Trophoblast cell (in vitro differentiated cells and primary cell): ENCODE data around the gene EPB42.

Experiments
- DNase-seq, 2 donors: peaks; one replicate each; pipeline ENCODE4 v3.0.0-alpha.2; 2016
- H2AFZ ChIP-seq: 2 replicates; pipeline ENCODE4 v1.6.1; 2013; ENCODE audit warnings: low read length, moderate library complexity, mild to moderate bottlenecking; ENCODE audit not compliant: insufficient read depth, poor library complexity
- H2AK5ac ChIP-seq: 2 replicates; pipeline ENCODE4 v1.6.1; 2013; ENCODE audit warnings: mild to moderate bottlenecking, low read length
- H2BK120ac ChIP-seq: 2 replicates; pipeline ENCODE4 v1.6.1; 2013; ENCODE audit warnings: low read length, mild to moderate bottlenecking, moderate library complexity; ENCODE audit not compliant: insufficient read depth, poor library complexity
- H2BK12ac ChIP-seq: 2 replicates; pipeline ENCODE4 v1.6.1; 2013; ENCODE audit warnings: mild to moderate bottlenecking, low read length, moderate library complexity
- H2BK5ac ChIP-seq: 2 replicates; pipeline ENCODE4 v1.6.1; 2013; ENCODE audit warnings: low read length, low read depth, moderate library complexity, mild to moderate bottlenecking; ENCODE audit not compliant: poor library complexity
- H3K14ac ChIP-seq: 2 replicates; pipeline ENCODE4 v1.6.1; 2013; ENCODE audit warnings: mild to moderate bottlenecking, low read length
- H3K18ac ChIP-seq: 2 replicates; pipeline ENCODE4 v1.6.1; 2013; ENCODE audit warnings: mild to moderate bottlenecking, low read length
- H3K23ac ChIP-seq: 2 replicates; pipeline ENCODE4 v1.6.1; 2013; ENCODE audit warnings: low read length
- H3K27ac ChIP-seq: 2 replicates; pipeline ENCODE4 v1.5.1; 2013; ENCODE audit warnings: low read depth, mild to moderate bottlenecking, inconsistent platforms, low read length, moderate library complexity
- H3K27me3 ChIP-seq: 2 replicates; pipeline ENCODE4 v1.6.1; 2013; ENCODE audit warnings: inconsistent platforms, mild to moderate bottlenecking, low read length, moderate library complexity; ENCODE audit not compliant: insufficient read depth
- H3K36me3 ChIP-seq, 2 experiments: 1 replicate in 1 of 2; 2 replicates in 1 of 2; pipeline ENCODE4 v1.6.1; 2013; ENCODE audit warnings: low read length in 2 of 2, mild to moderate bottlenecking in 2 of 2, moderate library complexity in 1 of 2; ENCODE audit not compliant: insufficient read depth in 2 of 2, control insufficient read depth in 1 of 2
- H3K4ac ChIP-seq: 2 replicates; pipeline ENCODE4 v1.6.1; 2013; ENCODE audit warnings: low read depth, mild to moderate bottlenecking, low read length, moderate library complexity
- H3K4me1 ChIP-seq, 2 experiments: 1 replicate in 1 of 2; 2 replicates in 1 of 2; pipeline ENCODE4 v1.6.1; 2013; ENCODE audit warnings: low read length in 2 of 2, mild to moderate bottlenecking in 2 of 2, moderate library complexity in 1 of 2; ENCODE audit not compliant: insufficient read depth in 2 of 2, control insufficient read depth in 1 of 2
- H3K4me2 ChIP-seq: 2 replicates; pipeline ENCODE4 v1.6.1; 2013; ENCODE audit warnings: inconsistent platforms, mild to moderate bottlenecking, low read length, moderate library complexity
- H3K4me3 ChIP-seq: 2 replicates; pipeline ENCODE4 v1.5.1; 2013; ENCODE audit warnings: mild to moderate bottlenecking, low read depth, low read length, inconsistent platforms
- H3K79me1 ChIP-seq: one replicate; pipeline ENCODE4 v1.6.1; 2013; ENCODE audit warnings: low read length
- H3K79me2 ChIP-seq: 2 replicates; pipeline ENCODE4 v1.6.1; 2013; ENCODE audit warnings: low read length, mild to moderate bottlenecking; ENCODE audit not compliant: control insufficient read depth, insufficient read depth, poor library complexity
- H3K9ac ChIP-seq: 2 replicates; pipeline ENCODE4 v1.6.1; 2013; ENCODE audit warnings: mild to moderate bottlenecking, low read length
- H3K9me3 ChIP-seq: 2 replicates; pipeline ENCODE4 v1.6.1; 2013; ENCODE audit warnings: low read depth, mild to moderate bottlenecking, control low read depth, inconsistent platforms, low read length; ENCODE audit not compliant: insufficient read depth
- H4K12ac ChIP-seq: 2 replicates; pipeline ENCODE4 v1.6.1; 2013; ENCODE audit warnings: low read depth, mild to moderate bottlenecking, low read length, moderate library complexity
- H4K8ac ChIP-seq: 2 replicates; pipeline ENCODE4 v1.6.1; 2013; ENCODE audit warnings: low read depth, mild to moderate bottlenecking, low read length, moderate library complexity
- H4K91ac ChIP-seq: one replicate; pipeline ENCODE4 v1.6.1; 2013; ENCODE audit warnings: low read depth, mild to moderate bottlenecking, low read length, moderate library complexity
- WGBS: extraction: QIAGEN DNeasy Blood & Tissue Kit; methylation state at CpG from one replicate; pipeline ENCODE4 v1.1.7; 2013; ENCODE audit warnings: missing lambda C conversion rate; ENCODE audit not compliant: insufficient read length, insufficient coverage; ENCODE audit errors: extremely low coverage; 5-methylcytosine and 5-hydroxymethylcytosine counted together

EPB42 gene

DNA sequence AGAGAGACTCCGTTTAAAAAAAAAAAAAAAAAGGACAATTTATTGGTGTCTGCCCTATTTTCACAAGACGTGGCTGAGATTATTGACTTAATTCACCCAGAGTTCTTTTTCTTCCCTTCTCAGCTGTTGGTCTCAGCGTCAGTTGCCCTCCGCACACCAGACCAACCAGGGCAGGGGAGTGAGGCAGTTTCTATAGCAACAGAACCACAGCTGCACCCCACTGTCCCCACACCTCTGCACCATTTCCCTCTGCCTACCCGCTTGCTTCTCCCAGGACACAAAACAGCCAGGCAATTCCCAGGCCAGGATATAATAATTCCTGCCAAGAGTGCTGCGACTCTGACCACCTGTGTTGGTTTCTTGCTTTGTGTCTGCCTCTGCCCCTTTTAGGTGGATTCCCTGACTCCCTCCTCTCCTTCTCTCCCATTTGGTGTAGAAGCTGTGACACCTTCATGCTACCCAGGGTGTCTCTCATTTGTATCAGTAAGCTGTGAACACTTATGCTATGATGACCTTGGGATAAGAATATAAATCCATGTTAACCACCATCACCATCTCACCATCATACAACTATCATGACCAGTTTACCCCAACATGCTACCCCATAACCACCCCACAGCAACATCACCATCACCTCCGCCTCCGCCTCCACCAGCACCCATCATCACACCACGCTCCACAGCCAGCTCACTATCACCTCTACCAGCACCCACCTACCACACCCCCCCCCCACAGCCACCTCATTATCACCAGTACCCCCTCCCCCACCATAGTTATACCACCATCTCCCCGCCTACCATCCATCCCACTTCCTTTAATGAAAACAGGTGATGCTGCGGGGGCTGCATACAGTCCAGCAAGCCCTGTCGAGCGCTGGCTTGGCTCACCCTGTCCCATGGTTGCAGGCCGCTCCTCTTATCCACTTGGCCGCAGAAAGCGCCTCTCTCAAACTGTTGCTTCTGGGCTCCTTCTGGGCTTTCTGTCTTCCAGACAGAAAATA, 589 bp downstream of the EPB42 start:
- Histone ChIP-seq H3K4me2 (no peak overlapping the region), H3K36me3 (no peaks in the 10 kb centered on the region), H4K8ac (no peak overlapping the region), H4K91ac (no peak overlapping the region), H3K4me3 (no peak overlapping the region), H3K27ac (no peak overlapping the region), H3K14ac (no peak overlapping the region), H4K12ac (no peak overlapping the region), H2BK12ac (no peak overlapping the region), H2AK5ac (no peak overlapping the region), H3K27me3 (no peaks in the 10 kb centered on the region), H3K4me1 (no peaks in the 10 kb centered on the region), H2BK5ac (no peak overlapping the region), H3K9me3 (no peaks in the 10 kb centered on the region), H3K4ac (no peak overlapping the region), H3K9ac (no peak overlapping the region), H3K18ac (no peak overlapping the region), H2BK120ac (no peak overlapping the region), H3K79me1 (no peaks in the 10 kb centered on the region), H3K23ac (no peak overlapping the region), H2AFZ (no peak overlapping the region), H3K79me2 (no peaks in the 10 kb centered on the region)
- no CpG with 5 or more reads among the region's 16 CpGs for whole genome bisulfite sequencing
- no peak for DNase-seq

DNA sequence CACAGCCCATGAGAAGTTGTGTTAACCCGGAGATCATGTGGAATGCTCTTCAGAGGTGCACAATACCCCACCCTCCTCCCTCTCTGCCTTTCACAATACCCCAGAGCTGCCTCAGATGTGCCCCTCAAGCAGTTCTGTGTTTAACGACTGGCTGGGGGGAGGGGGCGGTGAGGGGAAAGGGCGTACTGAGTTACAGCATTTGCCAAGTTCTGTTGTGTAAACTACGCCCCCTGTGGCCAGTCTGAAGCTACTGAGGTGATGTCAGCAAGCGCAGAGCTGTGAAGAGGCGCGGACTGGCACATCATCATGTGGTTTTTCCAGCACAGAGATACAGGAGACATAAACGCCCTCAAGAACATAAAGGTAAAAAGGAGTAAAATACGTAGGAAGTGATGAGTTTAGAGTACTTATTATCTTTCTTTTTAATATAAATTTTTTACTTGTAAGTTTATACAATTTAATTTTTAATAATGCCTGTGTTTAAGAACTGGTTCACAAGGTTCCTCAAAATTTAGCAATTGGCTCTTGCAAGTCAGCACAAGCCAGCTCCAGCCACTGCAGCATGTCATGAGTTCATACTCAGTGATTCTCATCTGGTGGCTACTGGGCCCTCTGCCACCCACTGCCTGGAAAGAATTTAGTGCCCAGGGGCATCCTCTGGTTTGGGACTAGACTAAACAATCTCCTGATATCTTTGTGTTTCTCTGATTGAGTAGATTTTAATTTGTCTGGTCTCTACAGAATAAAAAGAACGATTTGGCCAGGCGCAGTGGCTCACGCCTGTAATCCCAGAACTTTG, 1.7 kb downstream of the EPB42 start:
- no peaks in the 10 kb centered on the region for H3K27me3 ChIP-seq
- H3K23ac ChIP-seq: no peak overlapping the region
- no peak overlapping the region for H4K91ac ChIP-seq
- no peak overlapping the region for H3K27ac ChIP-seq
- no peak overlapping the region for H2BK120ac ChIP-seq
- H4K8ac ChIP-seq: no peak overlapping the region
- H2AK5ac ChIP-seq: no peak overlapping the region
- H2BK12ac ChIP-seq: no peak overlapping the region
- no peak overlapping the region for H2BK5ac ChIP-seq
- H3K4me1 ChIP-seq: no peaks in the 10 kb centered on the region
- no peak overlapping the region for H4K12ac ChIP-seq
- peak in 1 of 2 donors; percentile 12 for DNase-seq
- H2AFZ ChIP-seq: no peak overlapping the region
- no peak overlapping the region for H3K4me3 ChIP-seq
- H3K79me2 ChIP-seq: no peaks in the 10 kb centered on the region
- H3K18ac ChIP-seq: no peak overlapping the region
- H3K79me1 ChIP-seq: no peaks in the 10 kb centered on the region
- no peak overlapping the region for H3K14ac ChIP-seq
- H3K9ac ChIP-seq: no peak overlapping the region
- WGBS: no CpG with 5 or more reads among the region's 13 CpGs
- no peak overlapping the region for H3K4ac ChIP-seq
- H3K4me2 ChIP-seq: no peak overlapping the region
- no peaks in the 10 kb centered on the region for H3K9me3 ChIP-seq
- no peaks in the 10 kb centered on the region for H3K36me3 ChIP-seq

DNA sequence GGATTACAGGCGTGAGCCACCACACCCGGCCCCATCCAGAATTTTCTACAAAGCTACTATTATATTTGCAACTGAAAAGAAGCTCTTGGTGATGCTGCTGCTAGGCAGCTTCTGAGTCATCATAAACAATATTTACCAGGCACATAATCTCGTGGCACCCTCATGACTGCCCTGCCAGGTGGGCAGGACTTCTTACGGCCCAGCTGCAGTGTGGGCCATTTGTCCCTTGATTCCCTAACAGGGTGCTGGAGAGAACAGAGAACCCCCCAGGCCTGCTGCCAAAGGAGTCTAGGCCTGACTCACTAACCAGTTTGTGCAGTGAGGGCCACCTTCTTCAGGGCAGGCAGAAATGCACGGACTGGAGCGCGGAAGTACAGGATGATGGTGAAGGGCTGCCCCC, 4.9 kb downstream of the EPB42 start:
- Histone ChIP-seq H3K23ac (no peak overlapping the region), H3K27me3 (no peaks in the 10 kb centered on the region), H3K79me2 (no peaks in the 10 kb centered on the region), H3K4ac (no peak overlapping the region), H3K27ac (no peak overlapping the region), H4K91ac (no peak overlapping the region), H2AK5ac (no peak overlapping the region), H2BK12ac (no peak overlapping the region), H2BK5ac (no peak overlapping the region), H2BK120ac (no peak overlapping the region), H3K9me3 (no peaks in the 10 kb centered on the region), H3K4me3 (no peak overlapping the region), H3K9ac (no peak overlapping the region), H3K14ac (no peak overlapping the region), H3K79me1 (no peaks in the 10 kb centered on the region), H3K4me2 (no peak overlapping the region), H3K4me1 (no peaks in the 10 kb centered on the region), H2AFZ (no peak overlapping the region), H3K18ac (no peak overlapping the region), H4K8ac (no peak overlapping the region), H4K12ac (no peak overlapping the region), H3K36me3 (no peaks in the 10 kb centered on the region)
- no CpG with 5 or more reads among the region's 7 CpGs for WGBS
- peak; percentile 60 to 72 for DNase-seq

DNA sequence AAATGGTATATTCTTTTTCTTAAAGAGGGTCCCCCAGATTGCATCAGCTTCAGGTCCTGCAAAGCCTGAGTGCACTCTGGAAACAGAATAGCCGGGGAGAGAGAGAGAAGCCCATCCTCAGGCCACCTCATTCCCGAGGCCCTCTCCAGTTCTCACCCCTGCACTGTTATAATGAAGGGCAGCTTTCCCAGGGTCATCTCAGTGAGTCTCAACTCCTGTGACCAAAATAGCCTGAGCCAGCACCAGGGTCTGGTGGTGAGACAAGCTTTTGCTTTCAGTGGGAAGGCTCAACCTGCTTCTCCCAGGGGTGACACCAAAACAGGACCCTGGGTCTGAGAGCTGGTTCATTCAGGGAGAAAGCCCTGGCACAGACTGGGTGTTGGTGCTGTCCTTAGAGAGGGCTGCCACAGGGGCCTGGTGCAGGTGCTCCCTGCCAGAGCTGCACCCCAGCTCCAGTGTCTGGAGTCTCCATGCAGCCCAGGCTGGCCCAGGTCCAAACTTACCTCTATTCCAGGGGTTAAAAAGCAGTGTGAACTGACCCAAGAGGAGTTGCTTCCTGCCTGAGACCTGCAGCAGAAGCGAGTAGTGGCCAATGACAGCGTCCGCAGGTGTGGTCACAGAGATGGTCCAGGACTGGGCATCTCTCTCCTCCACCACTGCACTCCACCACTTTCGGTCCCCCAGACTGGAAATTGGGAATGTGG, 6.1 kb downstream of the EPB42 start:
- Histone ChIP-seq H3K9ac (no peak overlapping the region), H3K27me3 (no peaks in the 10 kb centered on the region), H4K12ac (no peak overlapping the region), H3K4ac (no peak overlapping the region), H3K18ac (no peak overlapping the region), H3K23ac (no peak overlapping the region), H3K36me3 (no peaks in the 10 kb centered on the region), H3K4me1 (no peaks in the 10 kb centered on the region), H3K9me3 (no peaks in the 10 kb centered on the region), H4K8ac (no peak overlapping the region), H3K14ac (no peak overlapping the region), H3K4me2 (no peak overlapping the region), H2BK120ac (no peak overlapping the region), H3K27ac (no peak overlapping the region), H3K4me3 (no peak overlapping the region), H2AFZ (no peak overlapping the region), H2BK5ac (no peak overlapping the region), H2BK12ac (no peak overlapping the region), H3K79me2 (no peaks in the 10 kb centered on the region), H3K79me1 (no peaks in the 10 kb centered on the region), H2AK5ac (no peak overlapping the region), H4K91ac (no peak overlapping the region)
- WGBS: no CpG with 5 or more reads among the region's 6 CpGs
- no peak for DNase-seq
